Stomach smooth muscle (tissue), 2 donors: Measurements from ENCODE around the gene LRMDA.
"Not testable (repeated sequence)": the region's sequence is repeated elsewhere in the genome, so short reads cannot be mapped to it uniquely, and the experiment has no call there.

Source experiments
- H3K27ac ChIP-seq: one replicate; pipeline ENCODE4 v1.7.0; 2013; ENCODE audit warnings: mild to moderate bottlenecking, low read length, inconsistent platforms
- H3K27me3 ChIP-seq, 2 donors: one replicate each; pipeline ENCODE4 v1.7.0; 2013; ENCODE audit warnings: low read length in 2 of 2; ENCODE audit not compliant: insufficient read depth in 2 of 2, control insufficient read depth in 1 of 2
- H3K36me3 ChIP-seq, 2 donors: one replicate each; pipeline ENCODE4 v1.7.0; 2013; ENCODE audit warnings: low read length in 2 of 2; ENCODE audit not compliant: control insufficient read depth in 2 of 2, insufficient read depth in 2 of 2
- H3K4me1 ChIP-seq: one replicate; pipeline ENCODE4 v1.7.0; 2013; ENCODE audit warnings: low read length; ENCODE audit not compliant: control insufficient read depth, insufficient read depth
- H3K4me3 ChIP-seq, 2 donors: one replicate each; pipeline ENCODE4 v1.7.0; 2013; ENCODE audit warnings: low read length in 2 of 2
- H3K9ac ChIP-seq, 2 donors: one replicate each; pipeline ENCODE4 v1.7.0; 2013; ENCODE audit warnings: low read length in 2 of 2, mild to moderate bottlenecking in 1 of 2
- H3K9me3 ChIP-seq, 2 donors: one replicate each; pipeline ENCODE4 v1.7.0; 2013; ENCODE audit warnings: low read length in 2 of 2; ENCODE audit not compliant: control insufficient read depth in 2 of 2
- donor health status: healthy.
- donor health status: Pancreatic carcinoma.

The LRMDA gene

DNA sequence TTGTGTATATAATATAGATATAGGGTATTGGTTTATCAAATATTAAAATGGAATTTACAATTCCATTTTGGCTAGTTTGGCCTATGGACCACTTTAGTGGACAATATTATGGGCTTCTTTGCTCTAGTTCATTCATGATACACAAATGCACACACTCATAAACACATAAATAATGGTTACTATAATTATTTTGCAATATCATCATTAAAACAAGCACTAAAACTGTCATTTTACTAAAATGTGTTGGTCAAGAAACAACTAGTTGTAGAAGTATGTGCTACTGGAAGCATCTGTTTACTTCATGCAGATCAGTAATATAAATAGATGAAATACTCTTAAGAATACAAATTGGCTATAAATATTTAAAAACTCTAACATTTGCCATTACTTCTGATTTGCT lies 1131.9 kb downstream of the LRMDA start:
- Histone ChIP-seq H3K27me3 (no peaks in the 10 kb centered on the region), H3K9me3 (no peaks in the 10 kb centered on the region), H3K4me3 (no peak overlapping the region), H3K36me3 (no peaks in the 10 kb centered on the region), H3K9ac (no peak overlapping the region), H3K27ac (no peak overlapping the region), H3K4me1 (no peaks in the 10 kb centered on the region)

DNA sequence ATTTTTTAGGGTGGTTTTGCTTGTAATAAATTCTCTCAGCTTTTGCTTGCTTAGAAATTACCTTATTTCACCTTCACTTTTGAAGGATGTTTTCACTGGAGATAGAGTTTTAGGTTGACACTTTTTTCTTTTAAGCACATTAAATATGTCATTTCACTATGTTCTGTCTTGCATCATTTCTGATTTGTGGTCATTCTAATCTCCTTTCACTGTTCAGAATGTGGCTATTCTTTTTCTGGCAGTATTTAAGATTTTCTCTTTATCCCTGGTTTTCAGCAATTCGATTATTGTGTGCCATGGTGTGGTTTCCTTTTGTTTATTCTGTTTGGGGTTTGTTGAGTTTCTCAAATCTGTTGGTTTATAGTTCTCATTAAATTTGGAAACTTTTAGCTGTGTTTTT lies 1140.6 kb downstream of the LRMDA start:
- Histone ChIP-seq H3K27ac (no peak overlapping the region), H3K4me3 (no peak overlapping the region), H3K4me1 (no peaks in the 10 kb centered on the region), H3K9ac (no peak overlapping the region), H3K36me3 (no peaks in the 10 kb centered on the region), H3K9me3 (no peaks in the 10 kb centered on the region), H3K27me3 (no peaks in the 10 kb centered on the region)

- Histone ChIP-seq H3K4me3 (no peak overlapping the region), H3K9me3 (peaks cover 0 to 2% of the 10 kb centered on the region in 2 donors), H3K27me3 (no peaks in the 10 kb centered on the region), H3K9ac (no peak overlapping the region), H3K36me3 (no peaks in the 10 kb centered on the region), H3K27ac (no peak overlapping the region), H3K4me1 (no peaks in the 10 kb centered on the region)
Measured at GRCh38 chr10:76576276-76576962, 1145.0 kb downstream of the LRMDA start.

DNA sequence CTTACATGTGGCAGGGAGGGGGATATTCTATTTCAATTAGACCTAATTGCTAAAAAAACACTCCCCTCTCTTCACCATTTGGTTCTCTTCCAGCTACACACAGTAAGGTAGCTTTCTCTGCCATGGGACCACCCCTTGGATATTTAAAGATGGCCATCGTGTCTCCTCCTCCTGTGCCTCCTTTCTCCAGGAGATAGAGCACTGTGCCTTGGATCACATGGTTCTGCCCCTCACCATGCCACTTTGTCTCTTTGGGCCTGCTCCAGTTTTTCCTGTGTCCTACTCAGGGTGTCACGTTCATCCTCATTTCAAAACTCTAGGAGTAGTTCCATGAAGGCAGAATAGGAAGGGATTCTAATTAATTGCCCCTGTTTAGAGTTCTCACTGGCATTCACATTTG lies 1146.0 kb downstream of the LRMDA start:
- Histone ChIP-seq H3K9me3 (peaks cover 0 to 2% of the 10 kb centered on the region in 2 donors), H3K9ac (no peak overlapping the region), H3K4me1 (no peaks in the 10 kb centered on the region), H3K27me3 (no peaks in the 10 kb centered on the region), H3K36me3 (no peaks in the 10 kb centered on the region), H3K27ac (no peak overlapping the region), H3K4me3 (no peak overlapping the region)

GRCh38 chr10:76581506-76582256 lies 1150.3 kb downstream of the LRMDA start:
- Histone ChIP-seq H3K4me1 (no peaks in the 10 kb centered on the region), H3K27me3 (no peaks in the 10 kb centered on the region), H3K36me3 (no peaks in the 10 kb centered on the region), H3K27ac (no peak overlapping the region), H3K9me3 (peaks cover 0 to 2% of the 10 kb centered on the region in 2 donors), H3K9ac (no peak overlapping the region), H3K4me3 (no peak overlapping the region)

DNA sequence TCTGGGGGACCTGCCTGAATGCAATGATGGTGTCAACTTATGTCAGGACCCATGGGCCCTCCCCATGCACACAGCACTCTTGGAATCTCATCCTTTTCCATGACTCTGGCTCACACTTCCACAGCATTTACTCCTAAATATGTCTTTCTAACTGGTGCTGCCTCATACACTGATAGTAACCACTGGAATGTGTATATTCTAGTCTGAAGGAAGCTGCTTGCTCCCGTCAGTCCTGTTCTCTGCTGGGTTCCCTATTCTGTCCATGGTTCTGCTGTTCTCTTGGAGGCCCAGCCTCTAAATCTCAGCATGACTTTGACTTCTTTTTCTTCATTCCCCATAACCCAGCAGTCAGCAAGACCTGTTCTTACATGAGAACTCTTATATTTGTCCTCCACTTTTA lies 1151.1 kb downstream of the LRMDA start:
- H3K9ac ChIP-seq, result no peak overlapping the region
- H3K27me3 ChIP-seq, result no peaks in the 10 kb centered on the region
- H3K4me3 ChIP-seq, result no peak overlapping the region
- H3K4me1 ChIP-seq, result no peaks in the 10 kb centered on the region
- H3K27ac ChIP-seq, result no peak overlapping the region
- no peaks in the 10 kb centered on the region for H3K9me3 ChIP-seq
- H3K36me3 ChIP-seq, result no peaks in the 10 kb centered on the region

GRCh38 chr10:76583711-76584161 lies 1152.3 kb downstream of the LRMDA start:
- H3K27ac ChIP-seq, result no peak overlapping the region
- no peak overlapping the region for H3K4me3 ChIP-seq
- no peaks in the 10 kb centered on the region for H3K4me1 ChIP-seq
- H3K36me3 ChIP-seq, result no peaks in the 10 kb centered on the region
- H3K9ac ChIP-seq, result no peak overlapping the region
- no peaks in the 10 kb centered on the region for H3K9me3 ChIP-seq
- H3K27me3 ChIP-seq, result no peaks in the 10 kb centered on the region

DNA sequence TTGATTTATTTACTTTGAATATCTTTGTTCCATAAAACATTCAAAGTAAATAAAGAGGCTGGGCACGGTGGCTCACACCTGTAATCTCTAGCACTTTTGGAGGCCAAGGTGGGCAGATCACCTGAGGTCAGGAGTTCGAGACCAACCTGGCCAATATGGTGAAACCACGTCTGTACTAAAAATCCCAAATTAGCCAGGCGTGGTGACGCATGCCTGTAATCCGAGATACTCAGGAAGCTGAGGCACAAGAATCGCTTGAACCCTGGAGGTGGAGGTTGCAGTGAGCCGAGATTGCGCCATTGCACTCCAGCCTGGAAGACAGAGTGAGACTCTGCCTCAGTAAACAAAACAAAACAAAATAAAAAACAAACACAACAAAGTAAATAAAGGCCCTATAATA lies 1153.0 kb downstream of the LRMDA start:
- not testable (repeated sequence) for H3K27ac ChIP-seq

More for the DNA sequence above, 1153.0 kb downstream of the LRMDA start:
- H3K9me3 ChIP-seq, H3K27me3 ChIP-seq, H3K9ac ChIP-seq, H3K4me3 ChIP-seq, H3K4me1 ChIP-seq, H3K36me3 ChIP-seq: not testable (repeated sequence)
